B cell (primary cell): Measurements from ENCODE around the gene PNO1.

Experiments
- CTCF ChIP-seq: fragments of 200-600 bp; IDR thresholded peaks from one replicate; pipeline ENCODE4 v1.8.0; 2022; ENCODE audit warnings: antibody characterized with exemption, mild to moderate bottlenecking
- EZH2 ChIP-seq: IDR thresholded peaks from 2 replicates; pipeline ENCODE4 v1.6.1; 2012; ENCODE audit warnings: borderline replicate concordance, low read depth, mild to moderate bottlenecking, moderate library complexity, low read length; ENCODE audit not compliant: insufficient read depth, poor library complexity, severe bottlenecking

DNA sequence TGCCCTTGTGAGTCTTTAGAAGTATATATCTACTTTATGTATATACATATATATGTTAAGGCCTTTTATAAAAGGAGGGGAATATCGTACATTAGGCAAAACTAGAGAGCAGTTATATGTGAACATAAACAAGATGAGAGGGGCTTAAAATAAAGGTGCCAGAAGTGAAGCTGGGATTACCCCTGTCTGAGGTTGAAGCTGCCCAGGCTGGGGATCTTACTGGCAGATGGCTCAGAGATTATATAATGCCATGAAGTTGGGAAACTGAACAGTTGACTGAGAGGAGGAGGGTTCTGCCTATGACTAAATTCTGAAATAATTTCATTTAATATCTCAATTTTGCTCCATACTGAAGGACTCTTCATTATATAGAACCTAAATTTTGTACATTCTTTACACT, 6.0 kb downstream of the PNO1 start:
- TF ChIP-seq CTCF (no peak), EZH2 (no peak)
